ENCODE data around the gene ROBO3.

DNA sequence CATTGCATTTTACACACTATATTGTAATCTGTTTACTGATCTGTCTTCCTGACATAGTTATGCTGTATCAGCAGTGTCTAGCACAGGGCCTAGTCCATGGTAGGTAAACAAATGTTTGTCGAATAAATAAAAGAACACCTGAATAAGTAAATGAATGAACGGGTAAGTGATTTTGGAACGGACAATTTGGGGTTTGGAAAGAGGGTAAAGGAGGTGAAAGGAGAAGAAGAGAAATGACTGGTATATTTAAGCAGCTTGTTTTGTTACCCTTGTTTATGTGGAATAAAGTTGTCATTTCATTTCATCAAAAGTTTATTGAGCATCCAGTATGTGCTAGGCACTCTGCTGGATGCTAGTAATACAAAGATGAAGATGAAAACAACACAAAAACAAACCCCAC is 53.7 kb downstream of the ROBO3 start, which contains the start of gene HEPN1:
- TF ChIP-seq, protein P1, sequence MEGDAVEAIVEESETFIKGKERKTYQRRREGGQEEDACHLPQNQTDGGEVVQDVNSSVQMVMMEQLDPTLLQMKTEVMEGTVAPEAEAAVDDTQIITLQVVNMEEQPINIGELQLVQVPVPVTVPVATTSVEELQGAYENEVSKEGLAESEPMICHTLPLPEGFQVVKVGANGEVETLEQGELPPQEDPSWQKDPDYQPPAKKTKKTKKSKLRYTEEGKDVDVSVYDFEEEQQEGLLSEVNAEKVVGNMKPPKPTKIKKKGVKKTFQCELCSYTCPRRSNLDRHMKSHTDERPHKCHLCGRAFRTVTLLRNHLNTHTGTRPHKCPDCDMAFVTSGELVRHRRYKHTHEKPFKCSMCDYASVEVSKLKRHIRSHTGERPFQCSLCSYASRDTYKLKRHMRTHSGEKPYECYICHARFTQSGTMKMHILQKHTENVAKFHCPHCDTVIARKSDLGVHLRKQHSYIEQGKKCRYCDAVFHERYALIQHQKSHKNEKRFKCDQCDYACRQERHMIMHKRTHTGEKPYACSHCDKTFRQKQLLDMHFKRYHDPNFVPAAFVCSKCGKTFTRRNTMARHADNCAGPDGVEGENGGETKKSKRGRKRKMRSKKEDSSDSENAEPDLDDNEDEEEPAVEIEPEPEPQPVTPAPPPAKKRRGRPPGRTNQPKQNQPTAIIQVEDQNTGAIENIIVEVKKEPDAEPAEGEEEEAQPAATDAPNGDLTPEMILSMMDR (conservative IDR thresholded peaks at IDR 0.05): no peak
- TF ChIP-seq EZH2 (IDR thresholded peaks at IDR 0.05; ENCODE audit: low read depth): no peak

Data from PC-9 (cell line).